Measurements from ENCODE around the gene TBC1D3I.

TBC1D3I gene

DNA sequence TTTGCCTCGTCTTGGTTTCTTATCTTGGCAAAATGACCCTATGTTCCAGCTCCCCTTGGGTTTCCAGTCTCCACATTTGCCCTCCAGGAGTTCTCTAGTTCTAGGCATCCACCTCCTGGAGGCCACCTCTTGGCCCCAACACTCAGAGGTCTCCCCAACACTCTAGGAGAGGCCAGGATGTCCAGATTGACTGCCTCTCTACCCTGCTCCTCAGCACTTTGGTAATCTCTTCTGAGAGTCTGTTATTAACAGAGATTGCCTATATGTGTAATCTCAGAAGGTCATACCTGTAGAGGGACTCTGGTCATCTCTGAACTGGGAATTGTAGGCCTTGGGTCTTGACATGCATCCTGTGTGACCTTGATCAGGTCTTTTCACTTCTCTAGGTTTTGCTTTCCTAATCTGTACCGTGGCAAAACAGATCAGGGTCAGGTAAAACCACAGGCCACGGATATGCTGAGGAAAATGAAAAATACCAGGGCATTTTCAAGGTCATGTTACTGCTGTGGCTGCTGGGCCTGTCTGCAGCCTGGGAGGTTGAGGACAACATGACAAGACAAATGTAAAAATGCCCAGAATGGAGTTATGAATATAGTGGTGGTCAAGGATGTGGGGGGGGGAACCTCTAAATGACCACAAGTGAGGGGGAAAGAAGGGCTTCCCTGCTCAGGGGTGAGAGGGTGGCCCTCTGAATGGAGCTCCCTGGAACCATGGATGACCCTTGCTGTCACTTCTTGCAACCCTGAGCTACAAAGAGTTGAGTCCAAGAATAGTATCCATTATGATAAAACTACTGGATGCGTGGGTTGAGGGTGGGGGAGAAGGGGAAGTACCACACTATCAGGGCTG lies 58.5 kb downstream of the TBC1D3I start:
- DNase-seq, result no peak

- no peak for DNase-seq
These were observed 59.5 kb downstream of the TBC1D3I start for GRCh38 chr17:36204724-36205500.

Measured in activated T-cell treated with anti-CD3 and anti-CD28 coated beads, Interleukin-2, amount 50 U/mL, for 48 hours (primary cell).